GM15510 (cell line): ENCODE measurements around the gene ATXN7L1.

Source experiments
- POLR2A ChIP-seq: IDR thresholded peaks from 3 replicates; pipeline ENCODE4 v1.6.1; 2011; ENCODE audit warnings: borderline replicate concordance; ENCODE audit not compliant: insufficient read length; ENCODE audit errors: extremely low read depth

The ATXN7L1 gene

GRCh38 chr7:105721571-105722104 lies 154.8 kb downstream of the ATXN7L1 start:
- TF ChIP-seq POLR2A = no peak

- TF ChIP-seq POLR2A = no peak
These were observed 156.5 kb downstream of the ATXN7L1 start for GRCh38 chr7:105719919-105720318.

GRCh38 chr7:105719395-105719794 lies 157.0 kb downstream of the ATXN7L1 start:
- TF ChIP-seq POLR2A = no peak

GRCh38 chr7:105718511-105718925 lies 157.9 kb downstream of the ATXN7L1 start:
- no peak for TF ChIP-seq POLR2A

- TF ChIP-seq POLR2A = no peak
These were observed 160.9 kb downstream of the ATXN7L1 start for GRCh38 chr7:105715528-105715927.

- TF ChIP-seq POLR2A = no peak
These were observed 162.6 kb downstream of the ATXN7L1 start for GRCh38 chr7:105713488-105714465.

- TF ChIP-seq POLR2A = no peak
These were observed 163.5 kb downstream of the ATXN7L1 start for GRCh38 chr7:105712877-105713276.

GRCh38 chr7:105711726-105712402 lies 164.5 kb downstream of the ATXN7L1 start:
- TF ChIP-seq POLR2A = no peak

GRCh38 chr7:105708763-105709080 lies 167.7 kb downstream of the ATXN7L1 start:
- no peak for TF ChIP-seq POLR2A

GRCh38 chr7:105707967-105708762 lies 168.2 kb downstream of the ATXN7L1 start:
- TF ChIP-seq POLR2A = no peak

GRCh38 chr7:105707381-105707780 lies 169.0 kb downstream of the ATXN7L1 start:
- TF ChIP-seq POLR2A = no peak

GRCh38 chr7:105705427-105705826 lies 171.0 kb downstream of the ATXN7L1 start:
- no peak for TF ChIP-seq POLR2A

GRCh38 chr7:105703207-105703930 lies 173.0 kb downstream of the ATXN7L1 start:
- TF ChIP-seq POLR2A = no peak
